Stimulated activated CD4-positive, alpha-beta T cell treated with anti-CD3 and anti-CD28 coated beads, Interleukin-15, amount 100 ng/mL, for 24 hours (primary cell): ENCODE measurements around the gene LRRN4.

Source experiments
- DNase-seq: peaks from one replicate; pipeline ENCODE4 v3.0.0-alpha.2; 2020

Gene LRRN4

DNA sequence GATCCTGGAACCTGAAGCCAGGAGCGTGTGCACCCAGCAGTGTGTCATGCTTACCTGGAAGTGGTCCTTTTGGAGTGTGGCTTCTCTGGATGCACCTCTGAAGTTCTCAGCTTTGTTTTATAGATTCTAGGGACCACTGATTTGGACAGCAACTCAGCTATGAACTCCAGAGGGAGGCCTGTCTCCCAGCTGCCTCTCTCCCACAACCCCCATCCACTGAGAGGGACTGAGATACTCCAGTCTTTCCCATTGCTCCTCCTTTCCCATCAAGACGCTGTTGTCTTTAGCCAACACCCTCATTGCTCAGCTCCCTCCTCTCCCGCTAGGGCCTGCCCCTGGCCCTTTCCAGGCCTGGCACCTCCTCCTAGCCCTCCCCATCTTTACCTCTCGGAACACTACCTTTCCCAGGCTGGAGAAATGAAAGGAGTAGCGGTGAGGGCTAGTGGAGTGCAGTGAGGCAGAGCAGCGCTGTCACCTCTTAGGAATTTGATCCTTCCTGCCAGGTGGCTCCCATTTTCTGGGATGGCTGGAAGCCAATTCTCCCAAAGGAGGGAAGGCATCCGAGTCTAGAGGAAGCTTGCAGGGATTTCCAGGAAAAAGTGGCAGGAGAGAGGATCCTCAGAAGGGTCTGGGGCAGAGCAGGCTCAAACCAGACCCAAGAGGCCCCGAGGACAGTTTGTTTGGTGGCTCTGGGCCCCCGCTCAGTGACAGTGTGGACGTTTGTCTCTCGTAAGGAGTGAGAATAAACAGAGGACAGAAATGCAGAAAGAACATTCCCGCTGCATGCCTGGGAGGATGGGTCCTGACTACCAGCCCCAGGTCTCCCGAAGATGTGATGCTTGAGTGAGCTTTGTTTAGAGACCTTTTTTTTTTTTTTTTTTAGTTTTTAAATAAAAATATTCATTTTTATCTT is at the start of gene LRRN4:
Gene LRRN4 (minus strand): TSS at position 285 of the 913 bp plus-strand sequence. CDS start 1,261 bp downstream, outside the sequence.
- no peak for DNase-seq

DNA sequence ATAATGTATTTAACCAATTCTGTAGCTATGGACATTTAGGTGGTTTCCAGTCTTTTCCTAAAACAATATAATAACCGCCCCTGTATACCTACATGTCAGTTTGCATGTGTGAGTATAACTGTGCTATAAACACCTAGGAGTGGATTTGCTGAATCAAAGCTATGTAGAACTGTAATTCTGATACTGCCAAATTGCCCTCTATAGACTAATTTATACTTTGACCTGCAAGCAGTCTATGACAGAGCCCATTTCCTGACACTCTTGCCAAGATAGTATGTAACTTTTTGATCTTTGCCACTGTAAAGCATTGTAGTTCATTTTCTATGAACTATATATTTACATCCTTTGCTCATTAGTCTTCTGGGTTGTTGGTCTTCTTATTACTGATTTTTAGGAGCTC is 49.4 kb upstream of the LRRN4 start:
- no peak for DNase-seq

GRCh38 chr20:6101346-6101745 is 47.5 kb upstream of the LRRN4 start:
- no peak for DNase-seq

GRCh38 chr20:6100246-6100645 is 46.4 kb upstream of the LRRN4 start:
- DNase-seq, result no peak

GRCh38 chr20:6099819-6100218 is 46.0 kb upstream of the LRRN4 start:
- no peak for DNase-seq

- no peak for DNase-seq
Observed at GRCh38 chr20:6095409-6095808, 41.5 kb upstream of the LRRN4 start.

DNA sequence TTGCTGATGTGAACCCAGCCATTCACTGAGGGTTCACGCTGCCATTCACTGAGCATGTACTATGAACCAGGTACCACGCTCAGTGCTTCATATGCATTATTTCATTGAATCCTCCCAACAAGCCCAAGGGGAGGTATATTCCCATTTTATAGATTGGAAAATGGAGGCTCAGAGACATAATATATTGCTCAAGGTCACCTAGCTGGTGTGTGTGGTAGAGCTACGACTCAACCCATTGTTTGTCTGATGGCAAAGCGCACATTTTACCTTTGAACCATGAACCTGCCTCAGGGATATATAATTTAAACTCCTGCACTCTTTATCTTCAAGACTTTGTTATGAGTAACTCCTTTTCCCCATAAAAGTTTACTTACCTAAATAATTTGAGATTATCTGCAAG is 40.7 kb upstream of the LRRN4 start:
- no peak for DNase-seq

- DNase-seq, result no peak
Observed at GRCh38 chr20:6094063-6094462, 40.2 kb upstream of the LRRN4 start.

DNA sequence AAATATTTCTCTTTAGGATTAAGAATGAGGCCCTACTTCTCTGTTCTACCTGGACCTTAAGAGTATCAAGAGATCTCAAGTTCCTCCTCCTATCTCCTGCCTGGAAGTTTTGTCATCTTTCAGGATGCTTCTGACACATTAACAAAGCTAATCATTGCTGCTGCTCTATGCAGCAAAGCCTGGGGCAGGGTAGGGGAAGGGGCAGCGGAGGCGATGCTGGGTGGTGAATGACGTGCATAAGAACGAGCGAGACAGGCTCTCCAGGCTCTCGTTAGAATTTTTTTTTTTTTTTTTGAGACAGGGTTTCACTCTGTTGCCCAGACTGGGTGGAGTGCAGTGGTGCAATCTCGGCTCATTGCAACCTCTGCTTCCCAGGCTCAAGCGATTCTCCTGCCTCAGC is 37.8 kb upstream of the LRRN4 start:
- DNase-seq, result no peak

DNA sequence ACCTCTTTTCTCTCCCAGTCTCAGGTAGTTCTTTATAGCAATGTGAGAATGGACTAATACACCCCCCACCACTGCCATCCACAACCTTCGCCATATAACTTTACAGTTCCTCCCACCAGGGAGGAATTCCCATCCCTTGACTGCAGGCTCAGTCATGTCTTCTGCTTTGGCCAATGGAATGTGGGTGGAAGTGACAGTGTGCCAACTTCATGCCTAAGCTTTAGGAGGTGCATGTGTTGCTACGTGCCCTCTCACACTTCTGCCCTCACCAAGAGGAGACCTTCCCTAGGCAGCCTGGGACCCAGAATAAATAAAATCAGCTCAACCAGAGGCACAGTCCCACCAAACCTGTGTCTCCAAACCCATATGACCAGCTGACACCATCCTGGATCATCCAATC is 33.0 kb upstream of the LRRN4 start:
- DNase-seq, result no peak

DNA sequence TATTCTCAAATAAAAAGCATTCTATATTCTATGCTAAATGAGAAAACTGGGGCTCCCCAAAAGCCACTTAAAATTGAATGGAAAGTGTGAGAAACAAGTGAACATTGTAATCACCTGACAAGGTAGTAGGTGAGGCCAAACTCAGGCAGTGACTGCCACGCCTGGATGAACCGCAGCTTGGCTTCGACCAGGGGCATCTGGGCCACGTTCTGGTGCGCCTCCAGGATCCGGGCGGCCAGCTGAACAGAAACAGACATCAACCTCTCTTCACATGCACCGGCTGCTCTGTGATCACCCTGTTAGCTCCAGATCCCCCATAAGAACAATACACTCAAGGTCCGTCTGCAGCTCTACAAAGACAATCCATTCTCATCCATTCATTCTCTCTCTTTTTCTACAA is 30.1 kb upstream of the LRRN4 start:
- DNase-seq, result no peak

DNA sequence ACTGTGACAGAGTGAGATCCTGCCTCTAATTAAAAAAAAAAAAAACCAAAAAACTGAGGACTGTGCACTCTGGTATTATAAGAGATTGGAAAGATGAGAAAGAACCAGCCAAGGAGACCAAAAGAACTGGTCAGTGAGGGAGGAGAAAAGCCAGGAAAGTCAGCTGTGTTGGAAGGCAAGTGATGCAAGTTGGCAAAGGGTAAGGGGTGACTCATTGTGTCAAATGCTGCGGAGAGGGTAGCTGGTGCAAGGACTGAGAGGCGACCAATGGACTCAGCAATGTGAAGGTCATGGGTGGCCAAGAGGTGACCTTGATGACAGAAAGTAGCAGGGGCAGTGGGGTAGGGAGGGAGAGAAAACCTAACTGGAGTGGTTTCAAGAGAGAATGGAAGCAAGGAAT is 27.4 kb upstream of the LRRN4 start:
- DNase-seq, result no peak

GRCh38 chr20:6079016-6079415 is 25.2 kb upstream of the LRRN4 start:
- no peak for DNase-seq

DNA sequence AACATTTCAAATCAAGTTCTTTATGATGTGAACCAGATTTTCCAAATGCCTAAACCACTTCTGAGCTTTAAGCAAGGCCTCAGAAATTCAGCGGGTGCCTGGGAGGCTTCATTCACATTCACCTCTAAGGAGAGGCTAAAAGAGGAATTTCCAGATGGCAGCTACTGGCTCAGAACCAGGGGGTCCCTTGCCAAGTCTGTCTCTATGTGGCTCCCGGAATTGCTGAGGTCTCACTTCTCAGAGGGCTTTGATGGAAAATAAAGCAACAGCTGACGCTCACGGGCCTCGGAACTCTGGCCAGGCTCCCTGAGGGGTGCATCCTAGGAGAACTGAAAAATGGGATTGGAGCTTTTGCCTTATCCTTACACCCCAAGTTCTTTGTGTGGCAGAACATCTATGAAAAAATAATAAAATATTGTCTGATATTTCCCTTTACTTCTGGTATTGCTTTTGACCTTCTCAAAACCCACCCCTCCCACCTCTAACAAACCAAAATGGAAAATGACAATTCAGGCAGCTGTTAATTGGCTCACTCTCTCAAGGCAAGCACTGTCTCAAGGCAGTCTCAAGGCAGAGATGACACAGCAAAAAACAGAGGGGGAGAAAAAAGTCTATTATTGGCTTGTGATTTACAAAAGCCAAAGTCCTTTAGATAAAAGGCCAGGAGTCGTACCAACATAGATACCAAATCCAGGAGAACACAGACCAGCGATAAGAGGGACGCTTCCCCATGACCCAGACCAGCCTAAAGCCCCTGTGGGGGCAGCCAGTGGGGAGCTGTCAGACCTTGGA is 21.8 kb upstream of the LRRN4 start:
- DNase-seq, result no peak

DNA sequence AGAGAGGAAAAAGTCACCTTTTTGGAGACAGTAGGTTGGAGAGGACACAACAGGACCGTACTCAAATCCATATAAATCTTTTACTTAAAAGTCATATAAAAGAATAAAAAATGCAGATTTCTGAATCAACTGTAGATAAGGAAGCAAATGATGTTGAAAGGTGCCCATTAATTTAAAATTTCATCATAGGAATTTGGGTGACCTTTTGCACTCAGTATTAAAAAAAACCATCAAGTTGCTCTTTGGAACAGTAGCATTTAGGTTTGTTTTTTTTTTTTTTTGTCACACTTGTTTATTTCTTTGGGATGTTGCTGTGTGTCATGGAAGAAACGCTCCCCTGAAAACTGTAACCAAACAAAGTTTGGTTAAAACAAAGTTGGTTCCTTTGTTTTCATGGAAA is 20.9 kb upstream of the LRRN4 start:
- DNase-seq, result no peak

DNA sequence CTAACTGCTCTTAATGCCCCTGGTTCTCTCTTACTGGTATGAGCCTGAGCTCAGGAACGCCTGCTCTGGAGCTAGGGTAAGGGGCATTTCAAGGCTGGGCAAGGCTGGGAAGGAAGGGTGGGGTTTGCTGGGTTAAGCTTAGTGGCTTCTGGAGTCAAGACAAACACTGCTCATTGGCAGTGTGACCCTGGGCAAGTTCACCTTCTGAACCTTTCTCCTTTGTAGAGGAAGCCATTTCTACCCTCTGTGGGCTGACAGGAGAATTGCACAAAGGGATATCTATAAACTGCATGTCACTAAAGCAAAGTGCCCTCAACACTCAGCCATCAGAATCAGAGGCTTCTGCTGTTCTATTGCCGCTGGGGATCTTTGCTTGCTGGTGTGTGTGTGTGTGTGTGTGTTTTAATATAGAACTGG is 20.3 kb upstream of the LRRN4 start:
- DNase-seq, result no peak

GRCh38 chr20:6070829-6071695 is 17.2 kb upstream of the LRRN4 start:
- DNase-seq, result no peak

GRCh38 chr20:6069669-6070068 is 15.8 kb upstream of the LRRN4 start:
- no peak for DNase-seq

- DNase-seq, result no peak
Observed at GRCh38 chr20:6067763-6068318, 14.0 kb upstream of the LRRN4 start.

GRCh38 chr20:6066582-6066981 is 12.7 kb upstream of the LRRN4 start:
- DNase-seq, result no peak

DNA sequence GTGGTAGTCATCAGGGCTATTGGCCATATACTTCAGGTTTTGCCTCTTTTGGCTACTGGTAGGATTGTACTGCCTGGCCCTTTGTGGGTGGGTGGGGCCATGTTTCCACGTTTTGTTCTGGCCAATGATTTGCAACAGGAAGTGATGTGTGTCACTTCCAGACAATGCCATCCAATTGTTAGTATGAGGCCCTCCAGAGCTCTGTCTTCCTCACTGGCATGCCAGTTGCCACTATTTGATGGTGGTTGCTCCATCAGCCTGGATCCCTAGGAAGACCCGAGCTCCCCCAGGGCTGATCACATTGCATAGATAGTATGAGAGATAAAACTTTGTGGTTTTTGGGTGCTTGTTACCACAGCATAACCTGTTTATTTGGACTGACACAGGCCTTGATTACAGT is 7.7 kb upstream of the LRRN4 start:
- DNase-seq, result no peak

DNA sequence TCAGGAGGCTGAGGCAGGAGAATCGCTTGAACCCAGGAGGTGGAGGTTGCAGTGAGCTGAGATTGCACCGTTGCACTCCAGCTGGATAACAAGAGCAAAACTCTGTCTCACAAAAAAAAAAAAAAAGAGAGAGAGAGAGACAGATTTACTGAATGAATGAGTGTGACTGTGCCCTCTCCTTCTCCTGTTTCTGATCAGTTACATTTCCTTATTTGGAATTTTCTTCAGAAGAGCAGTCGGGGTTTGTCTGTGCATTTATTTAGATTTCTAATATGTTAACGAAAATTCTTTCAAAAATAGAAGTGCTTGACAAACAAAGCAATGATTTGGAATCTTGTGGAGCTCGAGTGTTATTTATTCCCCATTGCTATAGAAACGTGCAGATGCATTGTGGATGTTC is 6.4 kb upstream of the LRRN4 start:
- DNase-seq, result no peak
